GM04503 (cell line): Measurements from ENCODE around the gene SEC16A.

Experiments
- DNase-seq: peaks from one replicate; pipeline ENCODE4 v3.0.0-alpha.2; 2012; ENCODE audit warnings: low read depth

The SEC16A gene

DNA sequence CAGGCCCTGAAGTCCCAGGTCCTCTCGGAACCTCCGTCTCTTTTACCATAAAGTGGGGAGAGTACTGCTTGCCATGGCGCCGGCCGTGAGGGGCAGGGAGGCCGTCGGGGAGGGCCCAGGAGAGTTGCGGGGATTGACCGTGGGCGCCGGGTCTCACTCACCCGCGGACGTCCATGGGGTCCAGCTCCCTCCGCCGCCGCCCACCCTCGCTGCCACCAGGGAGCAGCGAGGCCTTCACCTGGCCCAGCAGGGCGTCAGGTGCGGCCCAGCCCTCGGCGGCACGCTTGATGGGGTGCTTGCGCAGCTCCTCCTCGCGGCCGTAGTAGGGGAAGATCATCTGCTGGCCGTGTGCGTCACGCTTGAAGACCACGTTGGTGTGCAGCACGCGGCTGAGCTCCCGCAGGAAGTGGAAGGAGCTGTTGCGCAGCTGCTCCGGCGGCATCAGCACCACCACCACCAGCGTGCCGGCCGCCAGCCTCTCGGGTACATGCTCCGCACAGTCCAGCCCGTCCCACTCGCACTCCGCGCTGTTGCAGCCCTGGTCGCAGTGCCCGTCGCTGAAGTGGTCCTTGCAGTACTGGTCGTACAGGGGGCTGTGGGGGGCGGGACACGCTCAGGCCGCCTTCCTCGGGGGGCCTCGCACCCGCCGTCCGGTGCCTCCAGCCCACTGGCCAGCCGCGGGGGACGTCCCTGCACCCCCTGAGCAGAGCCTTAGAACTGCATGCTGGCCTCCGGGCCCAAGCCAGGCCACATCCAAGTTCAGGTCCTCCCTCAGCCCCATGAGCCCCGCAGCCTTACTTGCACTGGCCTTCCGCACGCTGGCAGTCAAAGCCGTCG, 21.9 kb upstream of the SEC16A start:
- DNase-seq: no peak

- DNase-seq: no peak
Observed at GRCh38 chr9:136502940-136503550, 20.2 kb upstream of the SEC16A start.

DNA sequence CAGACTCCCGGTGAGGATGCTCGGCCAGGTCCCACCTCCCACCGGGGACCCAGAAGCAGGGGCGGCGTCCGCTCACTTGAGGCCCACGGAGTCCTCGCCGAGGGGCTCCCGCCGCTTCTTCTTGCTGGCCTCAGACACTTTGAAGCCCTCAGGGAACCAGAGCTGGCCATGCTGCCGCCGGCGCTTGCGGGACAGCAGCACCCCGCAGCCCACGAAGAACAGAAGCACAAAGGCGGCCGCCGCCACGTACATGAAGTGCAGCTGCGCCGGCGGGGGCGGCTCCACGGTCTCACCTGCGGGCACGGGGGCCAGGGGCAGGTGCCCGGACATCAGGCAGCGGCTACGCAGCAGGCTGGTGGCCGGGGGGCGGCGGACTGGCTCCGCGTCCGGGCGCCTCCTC, 19.4 kb upstream of the SEC16A start:
- DNase-seq: no peak

- no peak for DNase-seq
Observed at GRCh38 chr9:136501686-136502085, 18.8 kb upstream of the SEC16A start.

GRCh38 chr9:136499935-136500910, 17.4 kb upstream of the SEC16A start:
- DNase-seq: no peak

DNA sequence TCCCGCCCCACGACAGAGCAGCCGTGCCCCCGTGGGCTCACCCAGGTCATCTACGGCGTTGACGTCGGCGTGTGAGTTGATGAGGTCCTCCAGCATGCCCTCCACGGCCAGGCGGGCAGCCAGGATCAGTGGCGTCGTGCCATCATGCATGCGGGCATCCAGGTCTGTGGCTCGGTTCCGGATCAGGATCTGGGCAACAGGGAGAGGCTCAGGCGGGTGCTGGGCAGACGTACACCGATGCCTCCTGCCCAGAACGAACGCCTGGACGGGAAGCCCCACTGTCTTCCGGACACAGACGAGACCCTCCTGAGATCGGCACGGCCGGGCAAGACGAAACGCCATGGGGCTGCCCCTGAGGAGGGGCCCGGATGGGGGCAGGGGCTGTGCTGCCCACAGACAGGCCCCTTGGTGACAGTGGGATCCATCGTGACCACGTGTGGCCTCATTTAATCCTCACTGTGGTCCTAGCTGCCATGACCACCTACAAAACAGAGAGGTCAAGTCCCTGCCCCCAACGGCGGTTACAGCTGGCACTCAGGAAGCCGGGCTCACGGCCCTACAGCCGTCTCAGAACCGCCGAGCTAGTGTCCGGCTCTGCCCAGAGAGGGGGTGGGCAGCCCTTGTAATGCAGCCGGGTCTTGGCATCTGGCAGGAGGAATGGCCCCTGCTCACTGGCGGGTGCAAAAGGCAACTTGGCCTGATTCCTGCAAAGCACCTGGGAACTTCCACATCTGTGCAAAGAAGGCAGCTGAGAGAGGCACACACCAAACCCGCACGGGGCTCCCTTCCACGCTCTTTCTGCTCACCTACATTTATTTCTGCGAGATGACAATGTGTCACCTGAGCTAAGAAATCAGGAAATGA, 16.5 kb upstream of the SEC16A start:
- no peak for DNase-seq

GRCh38 chr9:136497916-136498695, 15.3 kb upstream of the SEC16A start:
- no peak for DNase-seq

- DNase-seq: no peak
Observed at GRCh38 chr9:136496801-136497620, 14.2 kb upstream of the SEC16A start.

DNA sequence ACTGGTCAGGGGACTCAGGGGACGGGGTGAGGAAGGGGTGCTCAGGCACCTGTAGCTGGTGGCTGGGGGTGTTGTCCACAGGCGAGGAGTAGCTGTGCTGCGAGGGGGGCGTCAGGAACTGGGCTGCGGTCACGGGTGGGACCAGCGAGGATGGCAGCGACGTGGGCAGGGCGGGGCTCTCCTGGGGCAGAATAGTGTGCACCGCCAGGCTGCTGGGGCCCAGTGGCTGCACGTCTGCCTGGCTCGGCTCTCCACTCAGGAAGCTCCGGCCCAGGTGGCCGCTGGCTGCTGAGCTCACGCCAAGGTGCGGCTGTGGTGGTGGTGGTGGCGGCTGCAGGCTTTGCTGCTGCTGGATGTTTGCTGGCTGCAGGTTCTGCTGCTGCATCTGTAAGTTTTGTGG, 13.3 kb upstream of the SEC16A start:
- no peak for DNase-seq

DNA sequence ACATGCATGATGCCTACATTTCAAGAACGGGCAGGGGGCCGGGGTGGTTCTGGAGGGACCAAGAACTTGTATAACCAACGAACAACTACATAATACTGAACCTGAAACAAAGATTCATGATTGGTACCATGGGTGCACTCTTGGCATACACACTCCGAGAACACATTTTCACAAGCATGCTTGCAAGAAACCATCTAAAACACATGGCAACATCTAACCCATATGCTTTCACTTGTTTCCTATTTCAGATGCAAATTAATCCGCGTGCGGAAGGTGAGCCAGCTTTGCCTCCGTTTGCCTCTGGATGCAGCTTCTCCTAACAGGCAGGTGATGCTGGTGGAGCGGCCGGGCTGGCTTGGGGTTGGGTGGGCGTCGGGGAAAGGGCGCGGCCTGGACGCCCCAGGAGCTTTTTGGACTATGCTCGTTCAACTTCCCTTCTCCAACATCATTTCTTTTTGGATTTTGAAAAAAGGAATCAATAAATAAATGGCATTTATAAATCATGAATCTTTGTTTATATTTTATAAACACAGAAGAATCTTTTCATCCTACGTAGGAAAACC, 12.5 kb upstream of the SEC16A start:
- no peak for DNase-seq

DNA sequence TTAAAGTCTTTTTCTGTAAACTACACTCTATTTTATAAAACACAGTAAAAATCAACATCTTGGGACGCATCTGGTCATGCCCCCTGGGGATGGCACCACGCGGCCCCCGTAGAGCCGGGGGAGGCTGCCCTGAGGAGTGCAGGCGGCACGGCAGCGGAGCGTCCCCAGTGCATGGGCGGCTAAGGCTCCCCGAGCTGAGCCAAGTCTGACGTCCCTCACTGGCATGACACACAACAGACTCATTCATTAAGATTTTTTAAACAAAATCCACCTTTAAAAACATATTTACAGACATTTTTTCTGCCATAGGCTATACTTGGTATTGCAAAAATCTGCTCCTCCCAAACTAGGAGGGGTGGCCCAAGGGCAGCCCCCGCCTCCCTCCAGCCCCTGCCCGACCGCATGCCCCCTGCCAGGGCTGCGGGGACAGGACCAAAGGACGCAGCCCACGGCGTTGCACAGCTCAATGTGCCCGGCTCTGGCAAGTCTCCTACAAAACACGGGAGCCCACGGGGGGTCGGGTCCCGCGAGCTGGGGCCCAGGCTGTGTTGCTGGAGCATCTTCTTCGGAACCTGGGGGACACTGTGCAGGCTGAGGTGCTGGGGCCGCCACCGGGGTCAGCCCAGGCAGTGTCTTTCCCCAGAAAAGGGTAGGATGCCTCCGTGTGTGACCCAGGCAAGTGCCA, 11.8 kb upstream of the SEC16A start:
- no peak for DNase-seq

DNA sequence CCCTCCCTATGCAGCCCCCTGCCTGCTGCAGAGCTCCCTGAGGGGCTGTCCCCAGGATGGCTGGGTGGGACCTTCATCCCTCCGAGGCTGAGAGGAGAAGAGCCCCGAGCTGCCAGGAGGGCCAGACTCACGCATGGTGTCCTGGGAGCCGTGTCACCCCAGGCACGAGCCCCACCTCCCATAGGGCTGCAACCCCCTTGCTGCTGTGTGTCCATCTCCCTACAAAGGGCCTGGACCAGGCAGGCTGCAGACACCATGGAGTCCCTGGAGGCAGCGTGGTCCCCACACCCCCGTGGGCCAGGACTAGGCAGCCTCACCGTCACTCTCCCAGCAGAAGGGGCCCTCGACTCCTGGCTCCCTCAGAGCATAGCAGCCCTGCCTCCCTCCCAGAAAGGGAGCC, 11.2 kb upstream of the SEC16A start:
- DNase-seq: no peak

DNA sequence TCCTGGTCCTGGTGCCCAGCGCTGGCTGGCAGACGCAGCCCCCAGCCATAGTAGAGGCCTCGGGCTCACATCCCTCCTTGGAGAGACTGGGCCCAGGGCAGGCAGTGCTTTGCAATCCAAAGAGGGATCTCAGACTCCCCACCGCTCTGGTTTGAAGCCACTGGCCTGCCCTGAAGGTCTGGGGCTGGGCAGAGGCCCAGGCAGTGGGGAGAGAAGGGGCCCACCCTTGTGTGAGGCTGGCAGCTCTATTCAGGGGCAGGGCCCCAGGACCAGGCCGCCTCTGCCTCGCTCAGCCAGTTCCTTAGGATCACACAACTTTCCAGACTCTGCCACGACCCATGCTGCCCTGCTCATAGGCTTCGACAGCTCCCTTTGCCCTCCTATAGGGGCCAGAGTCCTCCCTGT, 10.7 kb upstream of the SEC16A start:
- no peak for DNase-seq

GRCh38 chr9:136492978-136493522, 10.2 kb upstream of the SEC16A start:
- no peak for DNase-seq

GRCh38 chr9:136489731-136490130, 6.9 kb upstream of the SEC16A start:
- DNase-seq: no peak

DNA sequence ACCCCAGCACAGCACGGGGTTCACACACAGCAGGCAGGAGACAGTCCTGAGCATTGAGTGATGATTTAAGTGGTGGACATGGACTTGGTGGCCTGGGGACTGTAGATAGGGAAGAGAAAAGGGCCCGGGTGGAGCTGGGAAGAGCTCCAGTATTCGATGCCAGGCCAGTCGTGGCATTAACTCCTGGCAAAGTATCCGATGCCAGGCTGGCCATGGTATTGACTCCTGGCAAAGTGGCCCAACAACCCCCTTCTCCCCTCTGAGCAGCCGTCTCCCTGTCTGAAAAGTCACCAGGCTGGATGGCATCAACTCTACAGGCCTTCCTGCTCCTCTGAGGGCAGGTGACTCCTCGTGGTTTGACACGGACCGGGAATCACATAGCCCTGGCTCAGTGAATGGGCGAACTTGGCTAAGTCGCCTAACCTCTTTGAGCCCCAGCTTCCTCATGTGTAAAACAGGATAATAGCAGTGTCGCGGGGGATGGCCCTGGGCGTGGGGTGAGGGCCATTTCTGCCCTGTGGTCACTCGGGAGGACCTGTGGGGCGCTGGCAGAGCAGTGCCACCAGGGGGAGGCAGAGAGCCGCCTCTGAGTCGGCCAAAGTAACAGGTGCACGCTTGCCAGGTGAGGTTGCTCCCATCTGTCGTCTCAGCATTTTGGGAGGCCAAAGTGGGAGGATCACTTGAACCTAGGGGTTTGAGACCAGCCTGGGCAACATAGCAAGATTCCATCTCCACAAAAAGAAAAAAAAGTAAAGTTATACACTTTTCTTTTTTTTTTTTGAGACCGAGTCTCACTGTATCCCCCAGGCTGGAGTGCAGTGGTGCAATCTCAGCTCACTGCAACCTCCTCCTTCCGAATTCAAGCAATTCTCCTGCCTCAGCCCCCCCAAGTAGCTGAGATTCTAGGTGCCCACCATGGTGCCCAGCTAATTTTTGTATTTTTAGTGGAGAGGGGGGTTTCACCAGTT, 5.7 kb upstream of the SEC16A start:
- no peak for DNase-seq

DNA sequence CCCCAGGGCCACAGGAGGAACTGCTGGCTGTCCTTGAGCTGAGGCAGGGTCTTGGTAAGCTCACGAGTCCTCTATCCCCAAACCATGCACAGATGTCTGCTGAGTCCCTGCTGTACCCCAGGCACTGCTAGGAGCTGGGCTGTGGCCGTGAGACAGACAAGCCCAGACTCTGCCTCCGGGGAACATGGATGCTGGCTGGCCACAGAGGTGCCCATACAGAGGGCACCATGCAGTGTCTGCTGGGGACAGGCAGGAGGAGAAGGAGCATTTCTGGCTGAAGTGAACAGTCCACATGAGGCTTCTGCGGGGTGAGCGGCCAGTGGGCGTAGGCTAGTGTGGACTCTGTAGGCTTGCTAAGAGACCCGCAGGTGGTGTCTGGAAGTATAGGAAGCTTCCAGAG, 4.8 kb upstream of the SEC16A start:
- DNase-seq: no peak
